GM18519 (cell line): ENCODE data around the gene TRAPPC5.
A peak's percentile ranks its signal among the peaks of the same experiment; 100 is the strongest.

Experiments
- ATAC-seq: cut with Tn5 transposase; IDR thresholded peaks from one replicate; pipeline ENCODE4 v1.9.1; 2021; ENCODE audit warnings: mild to moderate bottlenecking, moderate library complexity; ENCODE audit not compliant: unreplicated experiment, low FRiP score

The TRAPPC5 gene

DNA sequence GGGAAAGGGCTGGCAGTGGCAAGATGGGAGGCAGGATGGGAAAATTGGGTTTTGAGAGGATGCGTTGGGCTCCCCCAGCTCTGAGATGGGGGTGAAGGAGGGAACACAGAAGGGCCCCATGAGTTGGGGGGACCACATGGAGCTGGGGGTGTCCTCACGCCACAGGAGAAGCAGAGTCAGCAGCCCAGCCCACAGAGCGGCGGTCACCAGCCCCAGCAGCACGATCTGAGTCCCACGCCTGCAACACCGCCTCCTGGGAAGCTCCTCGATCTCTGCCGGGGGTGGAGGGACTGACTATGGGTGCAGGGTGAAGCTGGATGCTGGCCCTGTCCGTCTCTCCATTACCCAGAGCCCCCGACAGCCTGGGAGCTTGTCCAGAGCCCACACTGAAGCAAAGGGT is 17.9 kb downstream of the TRAPPC5 start:
- no peak for ATAC-seq

- no peak for ATAC-seq
These were observed 18.4 kb downstream of the TRAPPC5 start for GRCh38 chr19:7699003-7699402.

- ATAC-seq, result no peak
These were observed 19.1 kb downstream of the TRAPPC5 start for GRCh38 chr19:7699417-7700401.

DNA sequence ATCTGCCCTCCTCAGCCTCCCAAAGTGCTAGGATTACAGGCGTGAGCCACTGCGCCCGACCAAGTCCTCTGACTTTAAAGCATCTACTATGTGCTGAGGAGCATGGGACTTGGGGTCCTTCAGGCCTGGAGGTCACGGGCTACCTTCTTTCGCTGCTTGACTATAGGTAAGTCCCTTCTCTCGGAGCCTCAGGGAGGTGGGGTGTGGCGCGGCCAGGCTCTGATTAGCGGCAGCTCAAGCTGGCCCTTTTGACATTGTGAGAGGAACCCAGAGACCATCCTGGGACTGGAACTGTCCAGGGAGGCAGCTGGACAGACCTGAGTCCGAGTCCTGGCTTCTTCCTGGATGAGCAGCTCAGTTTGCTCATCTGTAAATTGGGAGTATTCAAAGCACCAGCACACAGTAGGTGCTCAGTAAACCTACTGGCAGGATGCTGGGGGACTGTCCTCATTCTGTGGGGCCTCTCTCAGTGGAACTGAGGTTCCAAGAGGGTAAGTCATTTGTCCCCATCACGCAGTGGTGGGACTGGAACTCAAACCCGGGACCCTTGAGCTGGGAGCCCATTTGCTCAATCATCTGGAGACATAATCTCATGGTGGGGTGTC is 20.5 kb downstream of the TRAPPC5 start:
- ATAC-seq, result no peak

DNA sequence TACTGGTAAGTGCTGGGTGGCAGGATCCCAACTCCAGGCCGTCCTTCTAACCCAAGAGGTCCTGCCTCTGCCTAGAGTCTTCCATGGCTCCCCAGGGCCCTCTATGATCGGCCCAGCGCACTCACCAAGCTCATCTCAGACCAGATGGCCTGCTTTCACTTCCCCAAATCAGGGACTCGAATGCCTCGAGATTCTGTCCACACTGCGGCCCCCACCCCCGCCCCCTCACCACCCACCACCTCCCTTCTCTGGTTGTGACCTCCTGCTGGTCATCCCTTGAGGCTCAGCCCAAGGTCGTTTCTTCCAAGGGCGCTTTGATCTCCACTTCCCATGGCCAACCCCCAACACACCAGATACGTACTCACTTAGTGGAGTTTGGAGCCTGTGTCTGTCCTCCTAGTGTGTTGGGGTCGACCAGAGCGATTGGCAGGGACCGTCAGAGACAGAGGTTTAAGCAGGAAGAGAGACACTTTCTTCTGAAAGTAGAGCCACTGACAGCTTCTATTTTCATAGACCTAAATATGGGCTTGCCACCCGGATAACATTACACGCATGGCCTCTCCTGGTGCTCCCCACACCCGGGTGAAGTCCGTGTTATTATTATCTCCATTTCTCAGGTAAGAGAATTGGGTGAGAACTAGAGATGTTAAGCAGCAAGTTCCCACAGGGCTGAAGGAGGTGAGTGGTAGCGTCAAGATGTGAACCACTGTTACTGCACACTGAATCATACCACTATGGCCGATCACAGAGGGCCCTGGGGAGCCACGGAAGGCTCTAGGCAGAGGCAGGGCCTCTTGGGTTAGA is 21.2 kb downstream of the TRAPPC5 start, which contains the start of gene FCER2:
Gene FCER2, minus strand, starts transcription at position 478 of the 804 bp plus-strand sequence. CDS start 2,371 bp downstream, outside the sequence.
- peak; percentile 43 for ATAC-seq

- no peak for ATAC-seq
These were observed 22.7 kb downstream of the TRAPPC5 start for GRCh38 chr19:7703332-7703731.

DNA sequence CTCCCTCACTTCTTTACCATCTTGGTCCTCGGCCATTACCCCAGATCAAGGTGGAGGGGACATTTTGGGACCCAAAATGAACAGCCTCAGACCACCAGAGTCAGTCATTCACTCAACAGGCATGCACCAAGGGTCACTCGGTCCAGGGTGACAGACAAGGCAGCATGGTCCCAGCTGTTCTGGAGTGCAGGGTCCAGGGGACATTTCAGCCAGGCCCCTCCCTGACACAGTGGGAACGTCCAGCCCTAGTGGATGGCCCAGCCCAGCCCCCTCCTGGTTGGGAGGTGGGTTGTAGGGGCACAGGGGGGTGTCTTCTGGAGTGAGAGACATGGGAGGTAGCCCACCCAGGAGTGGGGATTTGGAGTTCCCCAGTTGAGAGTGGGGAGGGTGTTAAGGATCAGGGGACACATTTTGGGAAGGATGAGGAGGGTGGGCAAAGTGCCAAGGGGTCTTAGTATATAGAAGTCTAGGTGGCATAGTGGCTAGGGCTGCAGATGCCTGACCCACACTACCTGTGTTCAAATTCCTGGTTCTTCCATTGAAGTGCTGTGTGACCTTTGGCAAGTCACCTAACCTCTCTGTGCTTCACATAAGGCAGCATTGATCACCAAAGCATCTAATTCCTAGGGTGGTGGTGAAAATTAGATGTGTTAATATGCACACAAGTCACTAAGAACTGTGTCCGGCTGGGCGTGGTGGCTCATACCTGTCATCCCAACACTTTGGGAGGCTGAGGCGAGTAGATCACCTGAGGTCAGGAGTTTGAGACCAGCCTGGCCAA is 23.8 kb downstream of the TRAPPC5 start:
- no peak for ATAC-seq

- ATAC-seq, result no peak
These were observed 25.0 kb downstream of the TRAPPC5 start for GRCh38 chr19:7705387-7706187.

DNA sequence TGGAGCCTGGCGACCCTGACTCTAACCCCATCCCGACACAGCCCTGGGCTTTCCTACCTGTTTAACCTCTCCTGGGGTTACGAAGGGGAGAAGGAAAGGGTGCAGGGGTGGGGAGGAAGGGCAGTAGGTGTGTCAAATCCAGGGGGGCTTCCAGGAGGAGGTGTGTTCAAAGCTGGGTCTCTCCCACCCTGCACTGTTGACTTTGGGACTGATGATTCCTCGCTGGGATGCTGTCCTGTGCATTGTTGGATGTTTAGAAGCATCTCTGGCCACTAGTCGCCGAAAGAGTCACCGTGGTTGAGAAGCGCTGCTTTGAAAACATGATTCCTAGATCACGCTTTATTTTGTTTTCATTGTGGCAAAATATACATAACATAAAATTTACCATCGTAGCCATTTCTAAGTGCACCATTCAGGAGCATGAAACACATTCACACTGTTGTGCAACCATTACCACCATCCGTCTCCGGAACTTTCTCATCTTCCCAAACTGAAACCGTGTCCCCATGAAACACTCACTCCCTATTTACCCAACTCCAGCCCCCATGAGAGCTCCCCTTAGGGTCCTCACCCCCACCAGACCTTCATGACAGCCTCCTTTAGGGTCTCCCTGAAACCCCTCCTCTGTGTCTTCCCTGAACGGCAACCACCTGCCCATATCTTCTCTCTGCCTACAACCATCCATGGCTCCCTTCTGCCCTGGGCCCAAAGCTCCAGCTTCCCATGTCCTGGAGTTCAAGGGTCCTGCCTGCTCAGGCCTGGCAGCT is 25.7 kb downstream of the TRAPPC5 start:
- ATAC-seq, result no peak

GRCh38 chr19:7706955-7707456 is 26.4 kb downstream of the TRAPPC5 start:
- ATAC-seq, result no peak

DNA sequence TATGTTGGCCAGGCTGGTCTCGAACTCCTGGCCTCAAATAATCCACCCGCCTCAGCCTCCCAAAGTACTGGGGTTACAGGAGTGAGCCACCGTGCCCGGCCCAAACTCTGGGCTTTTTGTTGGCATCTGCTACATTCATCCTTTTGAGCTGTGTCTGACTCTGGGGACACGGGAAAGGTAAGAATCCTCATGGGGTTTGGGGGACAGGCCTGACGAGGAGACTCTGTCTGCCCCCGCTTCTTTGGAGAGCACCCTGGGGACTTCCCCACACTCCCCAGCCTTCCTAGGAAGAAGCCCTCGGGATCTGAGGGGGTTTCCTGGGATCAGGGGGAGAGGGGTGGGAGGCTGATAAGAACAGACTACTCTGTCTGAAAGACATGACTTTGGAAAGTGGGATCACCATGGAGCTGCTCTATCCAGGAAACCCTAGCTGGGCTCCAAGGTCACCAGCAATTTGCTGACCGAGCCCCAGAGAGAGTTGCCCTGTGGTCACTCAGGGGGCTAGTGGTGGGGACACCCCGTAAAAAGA is 29.4 kb downstream of the TRAPPC5 start:
- ATAC-seq, result no peak

DNA sequence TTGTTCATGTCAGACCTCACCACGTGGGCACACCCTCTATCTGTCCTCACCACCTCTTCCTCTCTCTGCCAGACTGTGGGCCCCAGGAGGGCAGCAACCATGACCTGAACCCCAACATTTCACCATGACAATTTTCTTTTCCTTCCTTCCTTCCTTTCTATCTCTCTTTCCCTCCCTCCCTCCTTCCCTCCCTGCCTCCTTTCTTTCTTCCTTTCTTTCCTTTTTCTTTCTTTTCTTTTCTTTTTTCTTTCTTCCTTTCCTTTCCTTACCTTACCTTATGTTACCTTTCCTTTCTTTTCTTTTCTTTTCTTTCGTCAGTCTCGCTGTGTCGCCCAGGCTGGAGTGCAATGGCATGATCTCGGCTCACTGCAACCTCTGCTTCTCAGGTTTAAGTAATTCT is 30.0 kb downstream of the TRAPPC5 start:
- ATAC-seq, result no peak

DNA sequence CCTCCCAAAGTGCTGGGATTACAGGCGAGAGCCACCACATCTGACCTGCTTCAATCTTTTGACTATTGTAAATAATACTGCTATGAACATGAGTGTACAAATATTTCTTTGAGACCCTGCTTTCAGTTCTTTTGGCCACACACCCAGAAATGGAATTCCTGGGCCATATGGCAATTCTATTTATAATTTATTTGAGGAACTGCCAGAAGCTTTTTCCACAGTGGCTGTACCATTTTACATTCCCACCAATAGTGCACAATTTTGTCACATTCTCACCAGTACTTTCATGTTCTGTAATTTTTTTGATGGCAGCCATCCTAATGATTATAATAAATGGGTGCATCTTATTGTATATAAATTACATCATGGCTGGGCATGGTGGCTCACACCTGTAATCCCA is 35.0 kb downstream of the TRAPPC5 start:
- ATAC-seq, result no peak

GRCh38 chr19:7716762-7717161 is 36.1 kb downstream of the TRAPPC5 start:
- no peak for ATAC-seq

DNA sequence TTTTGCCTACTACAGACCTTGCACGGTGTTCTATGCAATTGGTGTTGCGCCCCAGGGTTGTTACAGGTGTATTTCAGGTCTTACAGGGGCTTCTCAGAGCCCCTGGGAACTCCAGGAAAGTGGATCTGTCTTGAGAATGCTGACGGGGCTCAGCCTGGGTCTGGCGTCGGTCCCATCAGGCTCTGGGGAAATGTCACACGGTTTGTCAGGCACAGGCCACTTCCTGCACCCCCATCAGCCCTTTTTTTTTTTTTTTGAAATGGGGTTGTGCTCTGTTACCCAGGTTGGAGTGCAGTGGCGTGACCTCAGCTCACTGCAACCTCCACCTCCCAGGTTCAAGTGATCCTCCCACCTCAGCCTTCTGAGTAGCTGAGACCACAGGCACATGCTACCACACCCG is 38.0 kb downstream of the TRAPPC5 start:
- no peak for ATAC-seq

DNA sequence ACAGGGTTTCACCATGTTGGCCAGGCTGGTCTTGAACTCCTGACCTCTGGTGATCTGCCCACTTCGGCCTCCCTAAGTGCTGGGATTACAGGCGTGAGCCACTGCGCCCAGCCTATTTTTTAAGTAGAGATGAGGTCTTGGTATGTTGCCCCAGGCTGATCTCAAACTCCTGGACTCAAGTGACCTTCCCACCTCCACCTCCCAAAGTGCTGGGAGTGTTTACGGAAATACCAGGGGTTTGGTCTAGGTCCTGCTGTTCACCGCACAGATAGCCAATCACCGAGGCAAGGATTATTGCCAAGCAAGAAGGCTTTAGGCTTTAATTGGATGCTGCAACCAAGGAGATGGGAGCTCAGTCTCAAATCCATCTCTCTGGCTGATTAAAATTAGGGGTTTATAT is 39.7 kb downstream of the TRAPPC5 start:
- ATAC-seq, result no peak

DNA sequence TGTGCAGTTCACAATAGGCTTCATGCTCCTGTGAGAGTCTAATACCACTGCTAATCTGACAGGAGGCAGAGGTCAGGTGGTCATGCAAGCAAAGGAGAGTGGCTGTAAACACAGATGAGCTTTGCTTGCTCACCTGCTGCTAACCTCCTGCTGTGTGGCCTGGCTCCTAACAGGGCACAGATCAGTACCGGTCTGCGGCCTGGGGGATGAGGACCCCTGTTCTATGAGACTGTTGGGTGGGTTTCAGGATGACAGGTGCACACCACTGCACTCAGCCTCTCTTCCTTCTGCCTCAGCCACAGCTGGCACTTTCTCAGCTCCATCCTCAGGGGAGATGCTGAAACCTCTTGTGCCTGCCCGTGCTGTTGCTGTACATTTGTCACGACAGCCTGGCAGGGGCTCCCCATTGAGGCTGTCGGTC is 41.6 kb downstream of the TRAPPC5 start:
- no peak for ATAC-seq

- ATAC-seq, result no peak
These were observed 45.2 kb downstream of the TRAPPC5 start for GRCh38 chr19:7725791-7726190.
